HCT116 (cell line): ENCODE measurements around the gene MAML3. TPM values are rescaled to one million over a fixed set of nuclear protein-coding genes. Genes with fewer than 3 reads are reported as not detected.

ENCODE experiments used
- ATAC-seq: fragments of 200-7000 bp; cut with Tn5 transposase; 2 replicates; pipeline ENCODE4 v1.9.1; 2020; ENCODE audit warnings: mild to moderate bottlenecking, moderate library complexity
- BruUV-seq: library from RNA; stranded (reverse); fragments of 400-500 nt; replicated peaks from 2 replicates; lab custom pipeline; 2021; lab: Mats Ljungman, UMichigan
- CTCF ChIA-PET: fragments of 300-600 bp; sonication (Branson Sonifier 250); formaldehyde crosslinking; loops from one replicate; lab custom pipeline; 2021; ENCODE audit warnings: antibody characterized with exemption; lab: Charles Lee
- POLR2A ChIA-PET: fragments of 300-600, 350-600 bp; sonication (Branson Sonifier 250); formaldehyde crosslinking; loops from one replicate; lab custom pipeline; 2021; ENCODE audit warnings: antibody characterized with exemption; lab: Charles Lee
- RAD21 ChIA-PET, 2 experiments: fragments of 300-600 bp; sonication (Branson Sonifier 250); formaldehyde crosslinking; loops; one replicate each; lab custom pipeline; 2023; ENCODE audit warnings: low total read pairs in 2 of 2; ENCODE audit not compliant: uncharacterized antibody in 2 of 2, unreplicated experiment in 2 of 2, low non-redundant PET in 1 of 2; lab: Charles Lee
- DNase-seq: peaks from one replicate; pipeline ENCODE4 v3.0.0-alpha.2; 2010; ENCODE audit warnings: low read depth, low spot score
- H2AFZ ChIP-seq: fragments of 200-600 bp; shearing (Covaris generic), sonication (generic); 2 replicates; pipeline ENCODE4 v1.6.1; 2017; ENCODE audit warnings: low read depth, mixed run types, mixed read lengths, antibody characterized with exemption, low read length; ENCODE audit not compliant: poor library complexity, severe bottlenecking
- H3K27ac ChIP-seq: 2 replicates; pipeline ENCODE4 v1.5.1; 2012; ENCODE audit warnings: low read depth, low read length
- H3K27me3 ChIP-seq: fragments of 200-600 bp; sonication (generic); 2 replicates; pipeline ENCODE4 v1.6.1; 2016; ENCODE audit warnings: mixed run types, low read length, mixed read lengths; ENCODE audit not compliant: insufficient read depth
- H3K36me3 ChIP-seq, 2 experiments: fragments of 200-500 bp in 1 of 2; fragments of 200-600 bp in 1 of 2; sonication (Bioruptor generic) in 1 of 2; sonication (generic) in 1 of 2; 2 replicates each; pipeline versions ENCODE4 v1.5.1 to v1.6.1; 2014 to 2016; ENCODE audit warnings: low read length in 2 of 2, inconsistent platforms in 1 of 2, mixed read lengths in 1 of 2, mixed run types in 1 of 2; ENCODE audit not compliant: insufficient read depth in 2 of 2, control insufficient read depth in 1 of 2
- H3K4me1 ChIP-seq, 2 experiments: fragments of 200-600 bp in 1 of 2; sonication (generic) in 1 of 2; 2 replicates each; pipeline versions ENCODE4 v1.5.1 to v1.6.1; 2012 to 2017; ENCODE audit warnings: low read length in 2 of 2, inconsistent platforms in 1 of 2, mild to moderate bottlenecking in 1 of 2, mixed read lengths in 1 of 2, mixed run types in 1 of 2, moderate library complexity in 1 of 2; ENCODE audit not compliant: insufficient read depth in 2 of 2, control insufficient read depth in 1 of 2
- H3K4me2 ChIP-seq: fragments of 200-600 bp; sonication (generic); 2 replicates; pipeline ENCODE4 v1.6.1; 2017; ENCODE audit warnings: mixed run types, low read length, mixed read lengths
- H3K4me3 ChIP-seq, 2 experiments: fragments of 200-600 bp in 1 of 2; sonication (generic) in 1 of 2; replicated peaks in 1 of 2; 2 replicates each; pipeline ENCODE4 v1.5.1; 2011 to 2016; ENCODE audit warnings: low read length in 2 of 2, control low read depth in 1 of 2, low read depth in 1 of 2, mild to moderate bottlenecking in 1 of 2, mixed read lengths in 1 of 2, mixed run types in 1 of 2
- H3K79me2 ChIP-seq: fragments of 200-600 bp; sonication (generic); 2 replicates; pipeline ENCODE4 v1.6.1; 2017; ENCODE audit warnings: mild to moderate bottlenecking, mixed run types, low read length, moderate library complexity, mixed read lengths; ENCODE audit not compliant: insufficient read depth
- H3K9ac ChIP-seq: fragments of 200-600 bp; sonication (generic); 2 replicates; pipeline ENCODE4 v1.6.1; 2016; ENCODE audit warnings: low read length, mixed read lengths
- H3K9me2 ChIP-seq: fragments of 200-600 bp; sonication (generic), shearing (Covaris generic); 2 replicates; pipeline ENCODE4 v1.6.1; 2017; ENCODE audit warnings: mixed run types, mild to moderate bottlenecking, moderate library complexity; ENCODE audit not compliant: insufficient read depth
- H3K9me3 ChIP-seq, 2 experiments: fragments of 200-500 bp in 1 of 2; fragments of 200-600 bp in 1 of 2; sonication (Bioruptor generic) in 1 of 2; sonication (generic) in 1 of 2; 2 replicates each; pipeline ENCODE4 v1.6.1; 2014 to 2017; ENCODE audit warnings: low read length in 2 of 2, mixed read lengths in 2 of 2, inconsistent platforms in 1 of 2, low read depth in 1 of 2, mild to moderate bottlenecking in 1 of 2, mixed run types in 1 of 2, moderate library complexity in 1 of 2; ENCODE audit not compliant: control insufficient read depth in 1 of 2, insufficient read depth in 1 of 2
- H4K20me1 ChIP-seq: fragments of 200-600 bp; sonication (generic), shearing (Covaris generic); 2 replicates; pipeline ENCODE4 v1.6.1; 2017; ENCODE audit warnings: mixed run types, mild to moderate bottlenecking, moderate library complexity; ENCODE audit not compliant: insufficient read depth
- ATF3 ChIP-seq: IDR thresholded peaks from 2 replicates; pipeline ENCODE4 v1.6.1; 2012
- CBX3 ChIP-seq: IDR thresholded peaks from 2 replicates; pipeline ENCODE4 v1.6.1; 2012; ENCODE audit warnings: low read depth
- CEBPB ChIP-seq: IDR thresholded peaks from 2 replicates; pipeline ENCODE4 v1.6.1; 2012; ENCODE audit warnings: low read depth
- CTCF ChIP-seq, 3 experiments: fragments of 200-600 bp in 1 of 3; sonication (generic) in 1 of 3; IDR thresholded peaks in 2 of 3; conservative IDR thresholded peaks in 1 of 3; 2 replicates each; pipeline ENCODE4 v1.5.1; 2012 to 2017; ENCODE audit warnings: low read depth in 2 of 3, low read length in 2 of 3, antibody characterized with exemption in 1 of 3, borderline replicate concordance in 1 of 3, control low read depth in 1 of 3, mild to moderate bottlenecking in 1 of 3, mixed read lengths in 1 of 3, mixed run types in 1 of 3, moderate library complexity in 1 of 3; ENCODE audit not compliant: insufficient read depth in 1 of 3
- EGR1 ChIP-seq: IDR thresholded peaks from 2 replicates; pipeline ENCODE4 v1.6.1; 2012; ENCODE audit warnings: low read depth
- ELF1 ChIP-seq: IDR thresholded peaks from 2 replicates; pipeline ENCODE4 v1.6.1; 2012; ENCODE audit warnings: low read depth, borderline replicate concordance
- EZH2 ChIP-seq: fragments of 200-600 bp; sonication (generic); IDR thresholded peaks from 2 replicates; pipeline ENCODE4 v1.6.1; 2017; ENCODE audit warnings: antibody characterized with exemption, mixed run types
- EZH2phosphoT487 ChIP-seq: fragments of 200-600 bp; IDR thresholded peaks from 2 replicates; pipeline ENCODE4 v1.6.1; 2018; ENCODE audit warnings: antibody characterized with exemption, borderline replicate concordance
- FOSL1 ChIP-seq: IDR thresholded peaks from 2 replicates; pipeline ENCODE4 v1.6.1; 2012; ENCODE audit warnings: low read depth
- JUND ChIP-seq: IDR thresholded peaks from 2 replicates; pipeline ENCODE4 v1.6.1; 2012
- MAX ChIP-seq: IDR thresholded peaks from 2 replicates; pipeline ENCODE4 v1.6.1; 2012
- POLR2A ChIP-seq: IDR thresholded peaks from 2 replicates; pipeline ENCODE4 v1.7.0; 2011; ENCODE audit warnings: borderline replicate concordance; ENCODE audit not compliant: insufficient read depth, insufficient read length; ENCODE audit errors: extremely low read depth
- RAD21 ChIP-seq: IDR thresholded peaks from 2 replicates; pipeline ENCODE4 v1.6.1; 2012; ENCODE audit warnings: low read depth, mild to moderate bottlenecking
- SIN3A ChIP-seq: IDR thresholded peaks from 2 replicates; pipeline ENCODE4 v1.6.1; 2012; ENCODE audit warnings: low read depth
- YY1 ChIP-seq: IDR thresholded peaks from 2 replicates; pipeline ENCODE4 v1.6.1; 2011; ENCODE audit warnings: low read length, low read depth, moderate library complexity, mild to moderate bottlenecking; ENCODE audit not compliant: insufficient replicate concordance; ENCODE audit errors: extremely low read depth
- ZFX ChIP-seq: fragments of 450-650 bp; IDR thresholded peaks from 2 replicates; pipeline ENCODE4 v1.6.1; 2017
- ZNF274 ChIP-seq: fragments of 200-500 bp; sonication (Bioruptor generic); IDR thresholded peaks from 2 replicates; pipeline ENCODE4 v1.6.1; 2014; ENCODE audit warnings: mild to moderate bottlenecking, low read depth, low read length, inconsistent platforms
- intact Hi-C: fragments of 100-400 bp; cut with micrococcal nuclease; formaldehyde crosslinking; loops from 2 replicates; pipeline ENCODE4 v1.10.0; 2022
- total RNA-seq: library from RNA; stranded (reverse); gene quantifications from one replicate; pipeline ENCODE4 v1.2.1, GENCODE V29; 2021; ENCODE audit not compliant: unreplicated experiment

The MAML3 gene
- total RNA-seq, 1 experiment from 2014 or later: 3.1 TPM

DNA sequence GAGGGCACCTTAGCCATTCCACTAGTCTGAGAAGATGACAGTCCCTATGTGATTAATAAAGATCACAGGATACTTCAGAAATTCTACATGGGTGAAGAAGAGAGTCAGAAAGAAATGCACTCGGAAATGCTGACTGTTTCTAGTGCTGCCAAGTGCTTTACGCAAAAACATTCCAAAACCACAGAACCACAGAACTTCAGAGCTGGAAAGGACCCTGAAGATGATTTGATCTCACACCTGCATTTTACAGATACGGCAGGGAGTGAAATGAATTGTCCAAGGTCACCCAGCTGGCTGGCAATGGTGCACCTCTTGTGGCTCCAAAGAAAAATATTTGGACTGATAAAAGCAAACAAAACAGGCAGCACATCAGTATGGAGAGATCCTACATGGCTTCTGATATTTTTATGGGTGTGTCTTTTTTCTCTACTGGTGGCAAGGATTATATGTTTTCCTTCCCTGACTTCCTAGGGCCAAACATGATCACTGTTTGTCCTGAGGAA is 115.9 kb downstream of the MAML3 start:
- no peaks in the 10 kb centered on the region for H3K79me2 ChIP-seq
- H3K36me3 ChIP-seq: no peaks in the 10 kb centered on the region
- ATAC-seq (no peak), DNase-seq (no peak)
- H3K4me2 ChIP-seq: no peak overlapping the region
- BruUV-seq: no TSS peak
- ChIA-PET CTCF (no interaction called here), RAD21 (no interaction called here), POLR2A (no interaction called here)
- H4K20me1 ChIP-seq: no peaks in the 10 kb centered on the region
- intact Hi-C loops: no loop called here
- H3K4me3 ChIP-seq: no peak overlapping the region
- no peaks in the 10 kb centered on the region for H3K9me3 ChIP-seq
- H3K9ac ChIP-seq: no peak overlapping the region
- H2AFZ ChIP-seq: no peak overlapping the region
- no peaks in the 10 kb centered on the region for H3K27me3 ChIP-seq
- peaks cover 0 to 9% of the 10 kb centered on the region in 2 experiments; a peak in 1 of 4 replicates for H3K4me1 ChIP-seq
- H3K9me2 ChIP-seq: no peaks in the 10 kb centered on the region
- no peak overlapping the region for H3K27ac ChIP-seq
- no peak for TF ChIP-seq ZNF274
- TF ChIP-seq SIN3A: no peak
- no peak for TF ChIP-seq CEBPB
- TF ChIP-seq ELF1: no peak
- no peak for TF ChIP-seq CTCF (IDR thresholded peaks at IDR 0.05 in 2 of 3, conservative IDR thresholded peaks at IDR 0.05 in 1 of 3; ENCODE audit: borderline replicate concordance in 1 of 3, insufficient read depth in 1 of 3, low read depth in 2 of 3, low read length in 2 of 3)
- no peak for TF ChIP-seq EGR1

DNA sequence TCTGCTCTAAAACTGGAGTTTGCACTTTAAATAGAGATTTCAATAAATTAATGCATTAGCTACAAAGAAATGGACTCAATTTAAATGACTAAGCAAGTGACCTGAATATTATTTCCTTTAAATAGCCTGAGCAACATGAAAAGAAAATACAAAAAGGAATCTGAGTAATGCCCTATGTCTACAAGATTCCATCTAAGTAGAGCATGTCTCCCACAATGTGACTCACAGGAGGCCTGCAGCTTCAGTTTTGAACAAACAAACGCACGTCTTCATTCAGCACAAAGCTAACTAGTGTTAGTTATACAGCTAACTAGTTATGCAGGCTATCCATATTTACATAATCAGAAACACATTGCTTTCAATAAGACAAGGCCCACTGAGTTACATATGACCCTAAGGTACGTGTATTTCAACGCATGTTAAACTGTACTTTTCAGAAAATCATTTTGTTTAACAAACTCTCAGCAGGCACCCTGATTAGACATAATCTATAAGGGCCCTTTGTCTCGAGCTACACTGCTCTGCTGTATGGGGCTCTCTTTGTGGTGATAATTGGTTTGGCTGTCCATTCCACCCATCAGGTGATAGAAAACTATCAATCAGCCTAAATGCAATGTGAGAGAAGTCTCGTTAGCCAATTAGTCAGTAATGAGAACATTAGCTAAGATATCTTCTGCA is 116.5 kb downstream of the MAML3 start:
- no peaks in the 10 kb centered on the region for H3K79me2 ChIP-seq
- no peaks in the 10 kb centered on the region for H3K27me3 ChIP-seq
- H3K9me2 ChIP-seq: no peaks in the 10 kb centered on the region
- POLR2A ChIA-PET: interaction anchor here (0.7 kb wide), 1 partner anchor 156 kb away, joined by 3 read pairs; no protein-coding TSS in a partner anchor
- no peak overlapping the region for H3K27ac ChIP-seq
- no peak overlapping the region for H3K4me3 ChIP-seq
- no peaks in the 10 kb centered on the region for H3K9me3 ChIP-seq
- CTCF ChIA-PET: no interaction called here
- H3K9ac ChIP-seq: no peak overlapping the region
- intact Hi-C loops: no loop called here
- no peaks in the 10 kb centered on the region for H4K20me1 ChIP-seq
- ATAC-seq: no peak
- peaks cover 0 to 9% of the 10 kb centered on the region in 2 experiments; a peak in 1 of 4 replicates for H3K4me1 ChIP-seq
- no peak overlapping the region for H3K4me2 ChIP-seq
- RAD21 ChIA-PET: no interaction called here
- H3K36me3 ChIP-seq: no peaks in the 10 kb centered on the region
- no TSS peak for BruUV-seq
- no peak for DNase-seq
- no peak overlapping the region for H2AFZ ChIP-seq
- TF ChIP-seq JUND: 0 out of 2 replicates have a peak, but pooled peaks have one; percentile 17
- TF ChIP-seq ZFX: no peak
- no peak for TF ChIP-seq EZH2
- 0 out of 2 replicates have a peak, but pooled peaks have one; percentile 20 for TF ChIP-seq FOSL1
- TF ChIP-seq ATF3: no peak
- no peak for TF ChIP-seq CTCF (IDR thresholded peaks at IDR 0.05 in 2 of 3, conservative IDR thresholded peaks at IDR 0.05 in 1 of 3; ENCODE audit: borderline replicate concordance in 1 of 3, insufficient read depth in 1 of 3, low read depth in 2 of 3, low read length in 2 of 3)
- TF ChIP-seq MAX: no peak
- TF ChIP-seq EGR1: no peak
- no peak for TF ChIP-seq POLR2A
- TF ChIP-seq EZH2phosphoT487: no peak
- TF ChIP-seq YY1: no peak
- no peak for TF ChIP-seq RAD21
- TF ChIP-seq CBX3: no peak
